Erythroblast (primary cell): Measurements from ENCODE around the gene POLR2J3.
"Not testable (repeated sequence)": the region's sequence is repeated elsewhere in the genome, so short reads cannot be mapped to it uniquely, and the experiment has no call there.

Experiments used
- GATA1 ChIP-seq: IDR thresholded peaks from 2 replicates; pipeline ENCODE4 v1.6.1; 2011; ENCODE audit warnings: low read depth, mild to moderate bottlenecking, control low read depth, low read length, moderate library complexity
- POLR2A ChIP-seq: IDR thresholded peaks from 2 replicates; pipeline ENCODE4 v1.6.1; 2011; ENCODE audit warnings: mild to moderate bottlenecking, low read length

- not testable (repeated sequence) for TF ChIP-seq POLR2A, GATA1
Measured at GRCh38 chr7:102532127-102532526, 40.3 kb downstream of the POLR2J3 start.
